HG02981 (cell line): Measurements from ENCODE around the gene CDH24.
"Not testable (repeated sequence)": the region's sequence is repeated elsewhere in the genome, so short reads cannot be mapped to it uniquely, and the experiment has no call there.

Source experiments
- ATAC-seq: cut with Tn5 transposase; IDR thresholded peaks from one replicate; pipeline ENCODE4 v1.9.1; 2021; ENCODE audit warnings: mild to moderate bottlenecking, moderate library complexity; ENCODE audit not compliant: unreplicated experiment

Gene CDH24

GRCh38 chr14:23021434-23021833 is 35.9 kb downstream of the CDH24 start:
- ATAC-seq = no peak

- no peak for ATAC-seq
These were observed 36.9 kb downstream of the CDH24 start for GRCh38 chr14:23020143-23021128.

GRCh38 chr14:23018107-23018506 is 39.2 kb downstream of the CDH24 start:
- ATAC-seq = no peak

GRCh38 chr14:23017091-23017490 is 40.2 kb downstream of the CDH24 start:
- ATAC-seq = no peak

- no peak for ATAC-seq
These were observed 41.7 kb downstream of the CDH24 start for GRCh38 chr14:23015618-23016017.

- ATAC-seq = not testable (repeated sequence)
These were observed 43.6 kb downstream of the CDH24 start for GRCh38 chr14:23013749-23014054.

- no peak for ATAC-seq
These were observed 44.1 kb downstream of the CDH24 start for GRCh38 chr14:23013054-23013748.

- ATAC-seq = no peak
These were observed 47.2 kb downstream of the CDH24 start, which contains the start of gene C14orf93 for GRCh38 chr14:23009939-23010726. TSS of gene C14orf93 (minus strand) at chr14:23010143. CDS start at chr14:22999023, 11,120 bp downstream.

- no peak for ATAC-seq
These were observed 47.8 kb downstream of the CDH24 start for GRCh38 chr14:23009483-23009938.

GRCh38 chr14:23008831-23009230 is 48.5 kb downstream of the CDH24 start:
- ATAC-seq = no peak

GRCh38 chr14:23006544-23007419 is 50.5 kb downstream of the CDH24 start:
- peak; percentile 95 for ATAC-seq

GRCh38 chr14:23006188-23006534 is 51.2 kb downstream of the CDH24 start:
- ATAC-seq = no peak

GRCh38 chr14:23005451-23006187 is 51.7 kb downstream of the CDH24 start:
- ATAC-seq = no peak

- ATAC-seq = not testable (repeated sequence)
These were observed 53.0 kb downstream of the CDH24 start for GRCh38 chr14:23004274-23004673.

GRCh38 chr14:23002592-23002991 is 54.7 kb downstream of the CDH24 start:
- ATAC-seq = no peak

- no peak for ATAC-seq
These were observed 56.5 kb downstream of the CDH24 start for GRCh38 chr14:23000860-23001259.

GRCh38 chr14:22998329-22999012 is 58.8 kb downstream of the CDH24 start:
- ATAC-seq = no peak

GRCh38 chr14:22997676-22998323 is 59.5 kb downstream of the CDH24 start:
- no peak for ATAC-seq
